Stimulated activated CD4-positive, alpha-beta T cell treated with anti-CD3 and anti-CD28 coated beads, TNF-alpha, amount 100 ng/mL, for 4 hours (primary cell): ENCODE data around the gene CDHR3.

ENCODE experiments used
- DNase-seq, 3 experiments: peaks; one replicate each; pipeline ENCODE4 v3.0.0-alpha.2; 2020; ENCODE audit warnings: low read depth in 3 of 3

Gene CDHR3

DNA sequence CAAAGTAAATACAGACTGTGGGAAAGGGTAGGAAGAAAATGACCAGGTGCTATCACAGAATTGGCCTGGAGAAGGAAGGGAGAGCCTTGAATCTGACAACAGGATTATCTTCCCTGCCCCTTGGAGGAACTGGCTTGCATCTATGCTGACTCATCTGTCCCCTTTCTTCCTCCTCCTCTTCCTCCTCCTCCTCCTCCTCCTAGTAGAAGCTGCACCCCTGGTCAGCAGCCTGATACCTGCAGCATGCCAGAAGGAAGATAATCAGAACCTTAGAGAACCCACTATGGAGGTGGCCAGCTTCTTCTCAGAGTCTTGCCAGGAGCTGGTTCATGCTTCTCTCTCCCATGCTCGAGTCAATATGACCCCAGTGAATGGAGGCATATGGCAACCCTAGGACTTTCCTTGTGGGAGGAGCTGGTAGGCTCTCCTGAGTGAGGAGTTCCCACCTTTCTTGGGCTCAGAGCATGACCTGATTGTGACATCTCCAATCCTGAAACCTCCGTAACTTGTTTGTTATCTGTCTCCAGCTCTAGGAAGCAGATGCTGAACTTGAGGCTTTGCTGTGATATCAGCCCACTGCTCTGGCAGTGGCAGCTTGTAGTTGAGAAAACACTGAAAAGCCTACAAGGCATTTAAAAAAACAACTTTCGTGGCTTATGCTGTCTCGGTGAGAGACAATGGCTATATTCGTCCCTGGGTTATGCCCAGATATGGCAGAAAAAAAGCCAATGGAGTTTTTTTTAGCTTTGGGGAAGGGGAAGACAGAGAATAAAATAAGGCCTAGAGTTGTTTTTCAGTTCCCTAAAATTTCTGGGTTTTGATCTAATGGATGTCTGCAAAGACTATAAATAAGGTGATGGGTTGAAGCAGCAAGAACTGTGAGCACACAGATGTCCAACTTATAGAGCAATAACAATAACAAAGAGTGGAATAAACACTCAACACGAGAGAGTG is 60.6 kb downstream of the CDHR3 start:
- DNase-seq = no peak

GRCh38 chr7:106026101-106026500 is 63.0 kb downstream of the CDHR3 start:
- DNase-seq = no peak

GRCh38 chr7:106029451-106029850 is 66.4 kb downstream of the CDHR3 start:
- no peak for DNase-seq

GRCh38 chr7:106029941-106030340 is 66.9 kb downstream of the CDHR3 start:
- no peak for DNase-seq

- DNase-seq = no peak
Measured at GRCh38 chr7:106031300-106032035, 68.4 kb downstream of the CDHR3 start.

GRCh38 chr7:106032295-106032694 is 69.2 kb downstream of the CDHR3 start:
- no peak for DNase-seq

- DNase-seq = no peak
Measured at GRCh38 chr7:106033735-106034134, 70.7 kb downstream of the CDHR3 start.

DNA sequence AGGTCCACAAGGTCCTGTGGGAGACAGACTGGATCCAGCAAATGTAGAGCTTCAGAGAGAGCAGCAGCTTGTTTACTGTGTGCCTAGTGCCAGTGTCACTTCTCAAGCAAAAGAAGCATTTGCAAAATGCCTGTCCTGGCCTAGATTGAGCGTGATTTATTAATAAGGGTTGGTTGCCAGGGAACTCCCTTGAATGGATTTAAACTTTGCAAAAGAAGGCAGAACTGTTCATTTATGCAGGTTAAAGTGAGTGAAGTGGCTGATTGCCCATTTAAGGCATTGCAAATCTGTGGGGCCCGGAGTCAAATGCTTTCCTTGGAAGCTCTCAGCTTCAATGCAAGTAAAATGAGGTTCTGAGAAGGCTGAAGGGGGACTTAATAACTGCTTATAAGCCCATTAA is 71.3 kb downstream of the CDHR3 start:
- DNase-seq = no peak

- no peak for DNase-seq
Measured at GRCh38 chr7:106035568-106035967, 72.5 kb downstream of the CDHR3 start.

- DNase-seq = no peak
Measured at GRCh38 chr7:106036004-106036403, 72.9 kb downstream of the CDHR3 start.

DNA sequence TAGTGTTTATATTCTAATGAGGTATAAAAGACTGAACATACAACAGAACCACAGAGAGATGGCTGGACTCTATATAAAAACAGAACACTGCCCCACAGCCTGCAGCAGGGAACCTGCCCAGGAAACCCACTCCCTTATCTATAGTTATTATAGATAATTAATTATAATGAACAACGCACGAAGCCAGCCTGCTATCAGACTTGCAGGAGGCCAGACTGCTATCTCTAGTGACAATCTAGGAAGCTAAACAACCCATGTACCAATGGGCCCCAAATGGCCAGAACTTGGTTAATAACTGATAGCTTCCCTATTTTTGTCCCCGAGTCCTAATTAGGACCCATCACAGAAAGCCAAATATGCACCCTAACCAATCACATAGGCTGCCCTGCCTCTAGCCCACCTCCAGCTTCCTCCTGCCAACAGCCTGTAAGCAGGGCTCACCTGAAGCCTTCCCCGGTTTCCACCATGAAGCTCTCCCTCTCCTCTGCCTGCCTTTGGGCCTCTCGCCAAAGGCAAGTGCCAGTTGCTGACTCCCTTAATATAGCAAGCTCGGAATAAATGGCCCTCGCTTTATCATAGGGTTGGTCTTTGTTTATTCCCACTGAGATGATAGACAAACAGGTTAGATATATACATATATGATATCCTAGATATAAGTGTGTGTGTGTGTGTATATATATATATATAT is 74.6 kb downstream of the CDHR3 start:
- no peak for DNase-seq

- no peak for DNase-seq
Measured at GRCh38 chr7:106038289-106038688, 75.2 kb downstream of the CDHR3 start.

DNA sequence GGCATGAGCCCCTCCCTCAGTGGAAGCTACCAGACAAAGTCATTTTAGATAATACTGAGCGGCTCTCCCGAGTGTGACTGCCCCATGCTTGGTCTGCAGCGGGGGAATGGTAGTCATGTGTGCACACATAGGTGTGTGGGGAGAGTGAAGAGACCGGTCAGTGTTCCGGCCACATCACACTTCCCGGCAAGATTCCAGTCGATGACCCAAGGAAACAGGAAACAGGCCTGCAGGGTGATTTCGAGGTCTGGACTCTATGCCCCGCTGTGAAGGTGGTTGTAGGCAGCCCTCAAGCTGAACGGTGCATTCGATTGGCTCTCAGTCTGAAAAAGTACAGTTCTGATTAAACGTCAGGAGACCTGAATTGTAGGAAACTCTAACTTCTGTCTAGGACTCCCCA is 75.9 kb downstream of the CDHR3 start:
- no peak for DNase-seq

GRCh38 chr7:106039486-106040060 is 76.5 kb downstream of the CDHR3 start:
- no peak for DNase-seq

DNA sequence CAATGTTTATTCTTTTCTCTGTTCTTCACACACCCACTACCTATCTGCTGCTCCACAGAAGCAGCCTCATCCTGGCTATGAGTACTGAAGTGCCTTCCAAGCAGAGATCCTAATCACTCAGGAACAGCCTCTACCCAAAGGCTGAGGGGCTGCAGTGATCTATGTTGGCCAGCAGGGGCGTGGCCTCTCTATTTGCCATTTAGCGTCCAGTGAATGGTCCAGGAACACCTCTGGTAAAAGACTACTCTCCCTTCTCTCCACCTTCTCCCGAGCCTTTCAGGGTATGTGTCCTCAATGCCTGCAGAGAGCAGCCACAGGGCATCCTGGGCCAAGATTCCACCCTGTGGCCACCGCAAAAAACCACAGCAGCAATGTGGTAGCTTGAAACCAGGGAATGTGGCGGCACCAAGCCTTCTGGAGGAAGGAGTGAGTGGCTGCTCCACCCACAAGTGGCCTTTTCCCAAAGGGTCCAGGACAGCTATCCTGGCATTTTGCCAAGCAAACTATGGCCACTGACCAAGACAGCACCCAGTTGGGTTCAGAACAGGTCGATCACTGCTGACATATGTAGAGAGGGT is 78.2 kb downstream of the CDHR3 start:
- no peak for DNase-seq

- no peak for DNase-seq
Measured at GRCh38 chr7:106042196-106042611, 79.1 kb downstream of the CDHR3 start.

DNA sequence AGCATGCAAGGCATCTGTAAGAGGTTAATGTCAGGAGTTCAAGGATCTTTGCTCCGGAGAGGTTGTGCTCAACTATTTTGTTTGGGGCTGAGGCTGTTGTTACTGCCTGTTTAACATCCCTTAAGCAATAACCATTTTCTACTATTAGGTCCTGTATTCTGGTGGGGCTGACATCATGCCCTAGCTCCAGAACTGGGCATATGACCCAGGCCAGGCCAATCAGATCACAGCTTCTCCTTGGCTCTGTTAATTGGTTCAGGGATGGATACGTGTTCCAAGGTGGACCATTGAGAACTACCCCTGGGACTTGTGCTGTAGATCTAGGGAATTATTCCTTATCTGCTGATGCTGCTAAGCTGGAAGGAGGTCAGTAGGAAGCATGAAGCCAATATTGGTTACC is 82.1 kb downstream of the CDHR3 start:
- no peak for DNase-seq

DNA sequence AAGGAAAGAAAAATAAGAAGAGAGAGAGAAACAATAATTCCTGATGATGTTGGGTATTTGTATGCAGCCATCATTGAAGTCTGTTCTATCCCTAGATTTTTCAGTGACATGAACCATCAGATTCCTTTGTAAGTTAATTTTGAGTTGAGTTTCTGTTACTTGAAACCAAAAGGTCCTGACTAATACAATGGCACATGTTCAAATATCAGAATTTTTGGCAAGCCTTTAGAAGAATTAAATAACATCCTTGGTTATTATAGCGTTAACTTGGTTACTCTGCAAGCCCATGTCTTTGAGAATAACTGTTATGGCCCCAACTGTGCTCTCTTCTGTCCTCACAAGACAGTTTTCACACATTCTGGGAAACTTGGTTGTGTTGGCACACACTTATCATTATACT is 82.5 kb downstream of the CDHR3 start:
- no peak for DNase-seq

- DNase-seq = no peak
Measured at GRCh38 chr7:106047184-106047583, 84.1 kb downstream of the CDHR3 start.

GRCh38 chr7:106047818-106048705 is 85.0 kb downstream of the CDHR3 start:
- DNase-seq = no peak

GRCh38 chr7:106048706-106049020 is 85.6 kb downstream of the CDHR3 start:
- no peak for DNase-seq
